CD4-positive, alpha-beta T cell treated with Interleukin-17A for 1 hour (primary cell): ENCODE measurements around the gene FAM83F.
A peak's percentile ranks its signal among the peaks of the same experiment; 100 is the strongest.

Source experiments
- DNase-seq: peaks from one replicate; pipeline ENCODE4 v3.0.0-alpha.2; 2020

FAM83F gene

GRCh38 chr22:39995393-39996252 lies 869 bp downstream of the FAM83F start:
- no peak for DNase-seq

GRCh38 chr22:39996732-39997131 lies 2.0 kb downstream of the FAM83F start:
- no peak for DNase-seq

GRCh38 chr22:39997421-39997820 lies 2.7 kb downstream of the FAM83F start:
- DNase-seq: no peak

GRCh38 chr22:39997939-39998726 lies 3.4 kb downstream of the FAM83F start:
- no peak for DNase-seq

GRCh38 chr22:39999144-39999757 lies 4.5 kb downstream of the FAM83F start:
- DNase-seq: no peak

- DNase-seq: no peak
Measured at GRCh38 chr22:40000171-40000570, 5.4 kb downstream of the FAM83F start.

GRCh38 chr22:40001106-40001505 lies 6.4 kb downstream of the FAM83F start:
- no peak for DNase-seq

GRCh38 chr22:40001800-40002577 lies 7.2 kb downstream of the FAM83F start:
- no peak for DNase-seq

GRCh38 chr22:40002935-40003715 lies 8.4 kb downstream of the FAM83F start:
- no peak for DNase-seq

GRCh38 chr22:40004836-40005235 lies 10.1 kb downstream of the FAM83F start:
- no peak for DNase-seq

GRCh38 chr22:40006641-40007040 lies 11.9 kb downstream of the FAM83F start:
- DNase-seq: no peak

- no peak for DNase-seq
Measured at GRCh38 chr22:40007853-40008710, 13.3 kb downstream of the FAM83F start.

- DNase-seq: no peak
Measured at GRCh38 chr22:40008726-40009291, 14.1 kb downstream of the FAM83F start.

- DNase-seq: no peak
Measured at GRCh38 chr22:40009292-40009774, 14.6 kb downstream of the FAM83F start.

GRCh38 chr22:40009951-40010671 lies 15.4 kb downstream of the FAM83F start:
- DNase-seq: peak; percentile 29

GRCh38 chr22:40010746-40011145 lies 16.0 kb downstream of the FAM83F start:
- no peak for DNase-seq

GRCh38 chr22:40014667-40015248 lies 20.0 kb downstream of the FAM83F start:
- DNase-seq: no peak

GRCh38 chr22:40015358-40015976 lies 20.7 kb downstream of the FAM83F start:
- DNase-seq: no peak

GRCh38 chr22:40018051-40018450 lies 23.3 kb downstream of the FAM83F start:
- DNase-seq: no peak
